Activated CD4-positive, alpha-beta T cell treated with anti-CD3 and anti-CD28 coated beads, Interleukin-2, amount 50 U/mL, for 24 hours (primary cell): ENCODE data around the gene ZFAND3.

Experiments used
- DNase-seq, 2 donors: peaks; one replicate each; pipeline ENCODE4 v3.0.0-alpha.2; 2020; ENCODE audit warnings: low read depth in 1 of 2, low spot score in 1 of 2

ZFAND3 gene

DNA sequence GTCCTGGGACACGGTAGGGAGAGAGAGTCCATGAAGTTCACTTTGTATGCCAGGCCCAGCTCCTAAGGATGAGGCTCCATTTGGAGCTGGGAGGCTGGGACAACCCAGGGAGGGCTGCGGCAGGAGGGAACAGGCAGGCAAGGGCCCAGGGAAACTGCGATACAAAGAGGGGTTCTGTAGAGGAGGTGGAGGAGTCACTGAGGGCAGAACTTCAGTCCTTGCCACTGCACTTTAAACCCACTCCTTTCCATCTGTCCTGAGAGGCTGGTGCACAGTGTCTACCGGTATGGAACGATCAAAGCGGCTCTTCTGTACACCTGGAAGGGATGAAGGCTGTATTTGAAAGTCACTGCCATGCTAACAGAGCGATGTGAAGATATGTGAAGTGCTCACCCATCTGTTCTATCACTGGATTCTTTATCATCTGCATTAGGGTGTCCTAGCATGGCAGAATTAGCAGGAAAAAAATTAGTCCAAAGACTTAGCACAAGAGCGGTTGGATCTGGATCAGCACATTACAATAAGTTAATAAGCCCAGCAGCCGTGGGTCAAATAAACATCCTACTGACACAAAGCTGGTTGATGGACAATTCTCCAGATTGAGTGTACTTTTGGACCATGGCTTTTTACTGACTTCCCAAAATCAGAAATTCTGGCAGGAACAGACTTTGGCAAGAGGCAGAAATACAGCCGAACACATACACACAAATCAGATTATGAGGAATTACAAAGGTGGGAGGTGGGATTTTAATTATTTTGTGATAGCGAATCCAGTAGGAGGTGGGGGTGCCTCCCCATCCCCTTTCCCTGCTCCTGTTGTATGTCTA, 20.9 kb upstream of the ZFAND3 start:
- DNase-seq, result no peak

DNA sequence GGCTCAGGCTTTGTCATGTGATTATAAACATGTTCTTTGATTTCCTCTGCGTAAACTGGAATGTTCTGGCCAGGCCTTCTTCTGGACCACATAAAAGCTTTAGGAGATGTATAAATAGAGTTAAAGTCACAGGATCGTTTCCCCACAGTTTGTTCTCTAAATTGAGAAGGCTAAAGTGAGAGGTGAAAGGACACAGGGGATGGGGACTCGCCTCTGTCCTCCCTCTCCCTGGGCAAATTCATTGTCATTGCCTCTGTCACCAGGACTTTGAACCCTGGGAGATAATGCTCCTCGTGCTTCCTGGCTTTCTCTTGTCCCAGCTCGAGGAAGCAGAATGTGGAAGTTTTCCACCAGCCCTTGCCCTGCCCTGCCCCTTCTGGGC, 20.3 kb upstream of the ZFAND3 start:
- no peak for DNase-seq

DNA sequence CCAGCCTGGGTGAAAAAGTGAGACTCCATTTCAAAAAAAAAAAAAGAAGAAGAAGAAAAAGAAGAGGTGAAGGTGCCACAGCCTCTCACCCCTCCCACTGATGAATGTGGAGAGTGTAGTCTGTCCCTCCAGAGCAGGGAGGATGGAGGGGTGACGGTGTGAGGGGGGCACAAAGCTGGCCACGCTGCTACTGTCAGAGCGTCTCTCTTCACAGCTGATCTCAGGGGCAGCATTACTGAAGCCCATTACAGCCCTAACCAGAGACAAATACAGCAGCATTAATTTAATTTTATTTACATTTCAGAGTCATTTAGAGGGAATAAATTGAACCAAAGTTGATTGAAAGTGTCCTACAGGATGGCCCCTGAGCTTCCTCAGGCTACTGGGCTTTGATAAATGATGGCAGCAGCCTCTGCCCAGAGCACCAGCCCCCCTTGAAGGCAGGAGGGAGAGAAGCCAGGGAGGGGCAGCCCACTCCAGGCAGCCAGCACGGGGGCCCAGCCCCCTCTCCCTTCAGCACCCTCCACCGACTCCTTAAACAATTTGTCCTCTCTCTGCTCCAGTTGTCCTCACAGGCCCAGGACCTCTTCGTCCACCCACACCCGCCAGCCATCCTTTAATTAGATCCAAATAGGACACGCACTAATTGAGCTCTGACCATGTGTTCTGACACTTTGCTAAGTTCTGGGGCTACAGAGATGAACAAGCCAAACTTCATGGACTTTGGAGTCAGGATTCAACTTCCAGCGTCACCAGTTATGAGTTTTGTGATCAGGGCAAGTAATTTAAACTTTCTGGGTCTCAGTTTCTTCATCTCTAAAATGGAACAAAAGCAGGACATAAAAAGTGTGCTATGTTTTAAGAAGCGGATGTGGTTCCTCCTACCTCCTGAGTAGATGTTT, 18.6 kb upstream of the ZFAND3 start:
- DNase-seq, result no peak

DNA sequence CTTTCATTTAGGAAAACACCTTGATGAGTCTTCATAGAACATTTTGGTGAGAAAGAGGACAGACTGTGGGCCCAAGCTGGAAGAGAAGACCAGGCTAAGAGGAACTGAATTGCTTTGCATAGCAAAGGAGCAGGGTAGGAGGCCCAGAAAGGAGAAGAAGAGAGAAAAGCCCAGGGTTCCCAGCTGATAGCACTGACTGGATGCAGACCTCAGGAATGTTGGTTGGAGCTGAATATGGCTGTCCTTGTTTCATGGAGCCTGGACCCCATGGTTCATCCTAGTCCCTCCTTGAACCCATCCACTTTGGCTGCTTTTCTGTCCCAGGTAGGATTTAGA, 18.0 kb upstream of the ZFAND3 start:
- no peak for DNase-seq

DNA sequence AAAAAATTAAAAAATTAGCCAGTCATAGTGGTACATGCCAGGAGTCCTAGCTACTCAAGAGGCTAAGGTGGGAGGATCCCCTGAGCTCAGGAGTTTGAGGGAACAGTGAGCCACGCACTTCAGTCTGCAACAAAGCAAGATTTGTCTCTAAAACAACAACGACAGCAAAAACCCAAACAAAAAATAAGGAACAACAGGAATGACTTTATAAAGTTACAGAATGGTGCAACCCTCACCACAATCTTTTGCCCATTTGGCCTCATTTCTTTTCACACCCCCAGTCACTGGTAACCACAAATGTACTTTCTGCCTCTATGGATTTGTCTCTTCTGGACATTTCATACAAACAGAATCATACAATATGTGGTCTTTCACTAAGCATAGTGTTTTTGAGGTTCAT, 16.7 kb upstream of the ZFAND3 start:
- DNase-seq, result no peak

DNA sequence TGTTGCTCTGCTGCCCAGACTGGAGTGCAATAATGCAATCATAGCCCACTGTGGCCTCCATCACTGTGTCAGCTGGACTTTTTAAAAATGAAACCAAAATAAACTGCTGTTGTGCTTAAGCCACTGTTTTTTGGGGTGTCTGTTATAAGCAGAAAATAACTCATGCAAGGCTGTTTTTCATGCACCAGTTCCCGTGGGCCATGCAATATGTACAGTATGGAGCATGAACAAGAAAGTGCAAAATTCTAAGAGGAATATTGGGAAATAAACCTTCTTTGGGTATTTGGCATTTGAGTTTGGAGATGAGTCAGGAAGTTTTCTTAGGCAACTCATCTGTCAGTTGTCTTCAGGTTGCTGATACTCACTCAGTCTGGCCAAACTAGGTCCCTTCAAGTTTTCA, 14.9 kb upstream of the ZFAND3 start:
- no peak for DNase-seq

DNA sequence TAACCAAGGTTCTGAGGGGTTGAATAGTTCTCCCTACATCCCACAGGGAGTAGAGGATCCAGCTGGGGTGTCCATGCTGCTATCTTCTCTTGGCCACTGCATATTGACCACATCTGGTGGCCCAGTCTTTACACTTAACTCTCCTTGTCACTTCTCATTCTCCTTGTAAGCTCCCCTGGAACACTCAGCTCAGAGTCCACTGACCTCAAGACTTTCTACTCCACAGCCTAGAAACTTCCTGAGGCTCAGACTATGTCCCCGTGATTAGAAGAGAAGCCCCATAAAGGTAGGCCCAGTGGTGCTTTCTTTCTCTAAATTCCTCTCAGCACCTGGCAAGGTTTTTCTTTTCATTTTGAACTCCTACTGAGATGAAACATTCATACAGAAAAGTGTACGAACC, 13.3 kb upstream of the ZFAND3 start:
- DNase-seq, result no peak

DNA sequence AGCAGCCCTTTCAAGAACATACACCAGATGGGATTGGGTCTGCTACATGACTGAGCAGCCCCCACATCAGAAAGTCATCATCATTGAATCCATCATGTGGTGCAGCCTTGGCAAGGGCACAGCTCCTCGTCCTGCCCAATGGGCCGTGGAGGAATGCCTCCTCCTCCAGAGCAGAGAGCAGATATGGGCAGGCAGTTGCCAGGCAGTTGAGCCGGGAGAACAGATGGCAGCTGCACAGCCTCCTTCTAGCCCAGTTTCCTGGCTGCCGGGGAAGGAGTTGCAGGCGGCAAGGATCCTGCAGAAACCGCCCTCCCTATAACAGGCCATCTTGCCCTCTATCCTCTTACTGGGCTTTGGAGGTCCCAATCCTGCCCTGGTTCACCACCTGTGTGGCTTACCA, 11.9 kb upstream of the ZFAND3 start:
- no peak for DNase-seq

DNA sequence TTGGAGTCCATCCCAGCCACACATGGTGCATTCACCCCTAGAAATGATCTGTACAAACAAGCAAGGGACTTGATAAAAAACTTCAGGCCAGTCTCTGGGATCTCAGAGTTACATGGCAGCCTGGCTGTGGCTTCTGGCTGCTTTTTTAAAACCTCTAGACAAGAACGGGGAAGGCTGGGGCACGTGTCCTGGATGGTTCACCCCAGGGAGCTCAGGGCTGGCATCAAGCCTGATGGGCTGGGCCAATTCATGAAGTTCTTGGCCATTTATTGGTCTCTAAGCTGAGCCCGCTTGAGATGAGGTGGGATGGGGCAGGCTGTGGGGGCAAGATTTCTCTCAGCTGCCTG, 10.4 kb upstream of the ZFAND3 start:
- no peak for DNase-seq

DNA sequence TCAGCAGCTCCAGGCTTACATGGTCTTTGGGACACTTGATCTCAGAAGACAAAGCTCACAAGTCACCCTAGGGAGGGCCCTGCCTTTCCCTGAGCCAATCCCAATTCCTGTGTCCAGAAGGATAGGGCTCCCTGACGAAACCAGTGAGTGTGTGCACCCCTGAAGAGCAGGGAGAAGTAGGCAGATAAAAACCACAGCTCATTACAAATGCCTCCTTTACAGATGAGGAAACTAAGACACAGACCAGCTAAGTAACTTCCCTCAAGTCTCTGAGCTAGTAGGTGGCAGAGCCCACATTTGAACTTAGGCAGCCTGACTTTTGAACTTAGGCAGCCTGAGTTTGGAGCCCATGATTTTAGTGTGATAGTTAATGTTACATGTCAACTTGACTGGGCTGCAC, 6.7 kb upstream of the ZFAND3 start:
- no peak for DNase-seq

DNA sequence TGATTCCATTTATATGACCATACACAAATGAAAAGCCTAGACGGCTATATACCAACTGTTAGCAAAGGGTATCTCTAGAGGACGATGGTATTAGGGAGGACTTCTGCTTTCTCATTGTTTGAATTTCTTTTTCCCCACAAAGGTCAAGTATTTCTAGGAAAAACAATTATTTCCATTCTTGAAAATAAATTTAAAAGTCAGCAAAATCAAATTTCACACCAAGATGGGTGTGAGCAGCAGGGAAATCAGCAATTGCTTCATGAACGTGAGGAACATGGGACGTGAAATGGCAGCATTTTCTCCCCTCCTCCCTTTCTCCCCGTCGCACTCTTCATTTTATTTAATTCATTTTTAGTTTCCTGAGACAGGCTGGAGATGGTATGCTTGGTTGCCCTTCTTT, 5.2 kb upstream of the ZFAND3 start:
- DNase-seq, result no peak

DNA sequence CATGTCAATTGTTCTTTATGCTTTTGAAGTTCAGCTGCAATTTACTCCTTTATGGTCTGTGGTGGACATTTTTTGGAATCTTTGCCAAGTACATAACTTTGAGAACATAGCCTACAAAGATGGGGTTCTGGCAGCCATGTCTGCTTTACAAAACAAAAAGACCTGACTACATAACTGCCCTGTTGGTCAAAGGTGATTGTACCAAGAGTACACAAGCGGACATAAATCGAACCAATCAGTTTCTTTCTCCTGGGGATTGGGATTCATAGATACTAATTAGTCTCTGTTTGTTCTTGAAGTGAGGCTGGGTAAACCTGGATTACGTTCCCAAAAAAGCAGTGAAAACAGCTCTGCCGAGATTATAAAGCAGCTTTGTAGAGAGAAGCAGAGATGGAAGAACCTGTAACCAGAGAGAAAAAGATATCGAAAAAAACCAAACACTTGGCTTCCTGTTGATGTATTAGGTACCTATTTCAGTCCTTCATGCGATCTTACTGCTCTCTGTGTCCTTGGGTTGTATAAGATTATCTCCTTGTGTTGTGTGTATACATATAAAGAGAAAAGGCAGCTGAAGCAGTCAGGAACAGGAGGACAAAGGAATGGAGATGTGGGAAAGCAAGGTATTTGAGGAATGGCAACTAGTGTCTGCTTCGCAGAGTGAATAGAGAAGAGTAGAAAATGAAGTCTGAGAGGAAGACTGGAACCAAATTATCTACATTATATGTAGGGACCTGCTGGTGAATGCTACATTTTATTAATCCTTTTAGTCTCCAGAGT, 2.7 kb upstream of the ZFAND3 start:
- DNase-seq, result no peak

DNA sequence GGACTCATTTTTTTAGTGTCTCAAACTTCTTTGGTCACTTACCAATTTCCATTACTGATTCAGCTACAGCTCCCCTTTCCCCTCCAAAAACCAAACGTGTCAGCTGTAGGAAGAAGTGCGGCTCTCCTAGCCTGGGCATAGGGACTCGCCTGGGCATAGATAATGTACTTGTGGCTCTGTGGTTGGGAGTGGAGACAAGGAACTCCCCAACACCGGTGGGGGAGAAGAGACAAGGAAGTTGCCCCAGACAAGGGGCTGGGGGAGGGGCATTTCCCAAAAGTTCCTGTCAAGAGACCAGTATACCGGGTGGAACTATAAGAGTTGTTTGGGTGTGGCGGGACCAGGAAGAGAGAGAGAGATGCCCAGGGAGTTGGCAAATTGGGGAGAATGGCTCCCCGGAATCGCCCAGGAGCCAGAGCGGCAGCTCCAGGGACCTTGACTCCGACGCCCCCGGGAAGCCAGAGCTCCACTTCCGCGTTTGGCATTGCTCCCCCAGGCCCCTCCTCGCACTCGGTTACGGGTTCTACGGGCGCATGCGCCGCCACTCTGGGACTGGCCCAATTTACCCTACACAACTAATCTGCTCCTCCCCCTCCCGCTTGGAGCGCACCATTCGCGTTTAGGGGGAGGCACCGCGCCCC, 871 bp upstream of the ZFAND3 start:
- peak in 1 of 2 donors; percentile 93 for DNase-seq

DNA sequence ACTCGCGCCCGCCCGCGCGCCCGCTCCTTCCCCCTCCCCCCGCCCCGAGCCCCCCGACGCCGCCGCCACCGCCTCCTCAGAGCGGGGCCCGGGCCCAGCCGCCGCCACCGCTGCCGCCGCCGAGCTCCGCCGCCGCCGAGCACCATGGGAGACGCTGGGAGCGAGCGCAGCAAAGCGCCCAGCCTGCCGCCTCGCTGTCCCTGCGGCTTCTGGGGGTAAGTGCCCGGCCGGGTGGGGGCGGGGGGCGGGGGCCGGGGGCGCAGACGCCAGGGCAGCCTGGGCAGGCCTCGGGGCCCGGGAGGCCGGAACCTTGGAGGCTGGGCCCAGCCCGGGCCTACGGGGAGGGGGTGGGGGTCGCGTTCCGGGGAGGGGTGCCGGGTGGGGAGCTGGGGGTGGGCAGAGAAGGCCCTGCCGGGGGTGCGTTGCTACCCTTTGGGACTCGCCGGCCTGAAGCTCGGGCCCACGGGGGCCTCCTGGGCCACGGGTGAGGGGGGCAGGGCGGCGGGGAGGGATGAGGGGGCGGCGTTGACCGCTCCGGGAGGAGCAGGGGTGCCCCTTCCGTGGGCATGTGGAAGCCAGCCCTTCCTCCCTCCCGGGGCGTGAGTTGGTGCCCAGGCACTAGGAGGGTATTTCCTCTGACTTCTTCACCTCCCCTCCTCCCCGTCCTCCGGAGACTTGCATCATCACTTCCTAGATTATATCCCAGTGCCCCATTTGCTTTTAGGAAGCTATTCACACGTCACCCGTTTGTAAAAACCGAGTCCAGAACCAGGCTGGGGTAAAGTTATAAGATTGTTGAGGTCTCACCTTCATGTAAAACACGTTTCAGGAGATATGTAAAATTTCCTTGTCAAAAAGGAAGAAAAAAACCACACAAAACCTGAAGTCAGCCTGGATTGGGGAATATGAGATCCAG, 533 bp downstream of the ZFAND3 start:
- peak; percentile 7 to 21 for DNase-seq

DNA sequence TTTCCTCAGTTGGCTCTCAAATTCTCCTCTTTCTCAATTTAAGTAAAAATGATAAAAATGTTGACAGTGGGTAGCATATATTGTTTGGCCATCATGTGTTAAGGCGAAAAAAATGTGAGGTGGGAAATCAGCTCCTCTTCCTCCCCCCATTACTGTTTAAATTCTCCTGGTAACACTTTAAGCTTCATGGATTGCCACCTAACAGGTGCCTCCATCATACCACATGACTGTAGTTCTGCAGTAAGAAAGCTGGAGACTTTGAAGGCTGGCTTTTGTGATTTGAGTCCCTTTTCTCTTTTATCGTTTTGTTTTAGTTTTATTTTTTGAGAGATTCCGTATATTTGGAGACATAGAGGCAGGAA, 1.2 kb downstream of the ZFAND3 start:
- no peak for DNase-seq

DNA sequence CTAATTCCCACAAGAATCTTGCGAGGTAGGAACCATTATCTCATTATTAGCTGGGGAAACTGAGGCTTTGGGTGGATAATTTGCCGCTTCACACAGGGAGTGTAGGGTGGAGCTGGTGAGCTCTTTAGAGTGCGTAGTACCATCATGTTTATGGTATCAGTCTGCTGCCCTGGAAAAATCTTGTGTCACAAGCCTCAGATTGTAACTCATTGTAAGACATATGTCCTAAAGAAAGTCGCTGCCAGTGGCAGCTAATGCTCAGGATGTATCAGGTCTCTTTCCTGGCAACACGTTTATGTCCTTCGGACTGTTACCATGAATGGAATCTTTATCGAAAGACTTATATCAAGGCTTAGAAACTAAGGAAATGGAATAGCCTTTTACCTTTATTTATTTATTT, 1.9 kb downstream of the ZFAND3 start:
- DNase-seq, result no peak

DNA sequence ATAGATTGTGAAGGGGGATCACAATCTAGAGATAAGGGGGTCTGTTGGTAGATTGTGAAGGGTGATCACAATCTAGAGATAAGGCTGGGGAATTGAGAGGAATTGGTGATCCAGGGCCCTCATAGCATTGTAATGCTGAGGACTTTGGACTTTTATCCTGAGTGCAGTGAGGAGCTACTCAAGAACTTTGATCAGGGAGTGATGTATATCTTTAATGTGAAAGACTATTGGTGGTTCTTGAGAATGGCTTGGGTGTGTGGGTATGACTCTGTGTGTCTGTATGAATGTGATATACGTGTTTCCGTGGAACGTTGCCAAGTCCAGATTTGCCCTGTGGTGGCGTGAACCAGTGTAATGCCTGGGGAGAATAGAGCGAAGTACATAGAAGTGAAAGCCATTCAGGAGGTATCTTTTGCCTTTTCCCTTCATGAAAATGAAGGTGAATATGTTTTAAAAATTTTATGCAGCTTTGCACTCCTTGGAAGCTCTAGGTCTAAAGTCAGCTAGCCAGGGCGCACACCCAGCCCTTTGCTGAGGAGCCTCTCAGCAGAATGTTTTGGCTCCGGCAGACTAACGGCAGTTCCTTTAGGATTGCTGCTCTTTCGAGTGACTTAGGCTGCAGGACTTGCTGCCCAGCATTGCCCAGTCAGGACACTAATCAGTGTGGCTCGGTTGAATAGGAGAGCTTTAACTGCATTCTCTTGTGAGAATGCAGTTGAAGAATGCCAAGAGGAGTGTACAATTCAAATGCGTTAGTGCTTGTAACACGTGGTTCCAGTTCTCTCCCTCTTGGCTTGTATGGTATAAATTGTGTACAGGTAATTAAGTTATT, 3.5 kb downstream of the ZFAND3 start:
- DNase-seq, result peak in 1 of 2 donors; percentile 26

DNA sequence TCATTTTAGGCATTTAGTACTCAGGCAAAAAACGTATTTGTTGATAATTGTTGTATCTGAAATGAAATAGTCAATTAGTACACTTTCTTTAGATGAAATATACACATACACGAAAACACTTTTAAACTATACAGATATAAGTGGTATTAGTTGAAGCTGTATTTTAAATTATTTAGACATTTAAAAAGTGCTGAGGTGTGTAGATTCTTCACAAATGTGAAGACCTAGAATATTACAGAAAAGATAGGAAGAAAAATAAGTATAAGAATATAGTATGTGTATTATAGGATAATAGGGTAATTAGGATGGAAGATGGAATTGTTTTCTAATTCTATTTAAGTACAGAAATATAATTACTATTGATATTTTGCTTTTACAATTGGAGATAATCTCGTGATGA, 4.6 kb downstream of the ZFAND3 start:
- DNase-seq, result no peak

DNA sequence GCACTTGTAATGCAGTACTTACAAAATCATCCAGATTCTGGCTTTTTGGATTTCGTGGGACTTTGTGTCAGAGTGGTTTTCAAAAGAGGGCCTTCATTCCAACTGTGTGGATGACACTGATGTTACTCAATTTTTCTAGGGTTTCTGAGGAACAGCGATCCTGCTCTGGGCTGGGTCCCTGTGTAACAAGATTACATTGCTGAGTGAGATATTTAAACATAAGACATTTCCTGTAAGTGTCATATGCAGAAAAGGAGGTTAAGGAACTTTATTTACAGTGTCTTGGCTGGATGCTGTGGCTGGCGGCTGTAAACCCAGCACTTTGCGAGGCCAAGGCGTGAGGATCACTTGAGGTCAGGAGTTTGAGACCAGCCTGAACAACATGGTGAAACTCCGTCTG, 6.7 kb downstream of the ZFAND3 start:
- no peak for DNase-seq

DNA sequence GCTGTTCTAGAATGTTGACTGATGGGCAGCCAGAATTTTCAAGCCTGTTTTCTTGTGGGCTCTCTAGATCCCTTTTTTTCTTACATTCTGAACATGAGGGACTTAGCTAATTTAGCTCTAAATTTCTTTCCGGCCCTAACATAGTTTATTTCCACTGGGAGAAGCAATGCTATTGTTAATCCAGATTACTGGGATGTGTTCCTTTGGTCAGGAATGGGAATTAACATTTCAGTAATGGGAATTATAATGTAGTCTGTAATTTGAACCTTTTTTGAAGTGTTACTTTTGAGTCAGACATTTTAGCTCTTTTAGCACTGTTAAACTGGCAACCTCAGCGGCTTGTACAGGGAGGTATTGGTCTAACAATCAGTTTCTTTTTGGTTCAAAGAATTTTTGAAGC, 7.5 kb downstream of the ZFAND3 start:
- DNase-seq, result no peak
